Left renal pelvis (tissue), 4 donors: ENCODE measurements around the gene BORCS6. TPM values are rescaled to one million over a fixed set of nuclear protein-coding genes. Genes with fewer than 3 reads are reported as not detected.
"Not testable (repeated sequence)": the region's sequence is repeated elsewhere in the genome, so short reads cannot be mapped to it uniquely, and the experiment has no call there.

Source experiments
- DNase-seq, 4 donors: peaks; one replicate each; pipeline ENCODE4 v3.0.0-alpha.2; 2013; ENCODE audit warnings: low read depth in 4 of 4, low spot score in 3 of 4
- polyA plus RNA-seq, 4 donors: library from polyadenylated mRNA; unstranded; fragments of 120-200 nt; gene quantifications; one replicate each; pipeline ENCODE4 v1.2.1, GENCODE V29; 2013; ENCODE audit not compliant: insufficient read length in 4 of 4

BORCS6 gene
- polyA plus RNA-seq, 4 donors: 3.0 to 5.0 (median 3.6) TPM

GRCh38 chr17:8175795-8176196, 14.2 kb downstream of the BORCS6 start:
- no peak for DNase-seq

GRCh38 chr17:8173871-8174322, 16.1 kb downstream of the BORCS6 start:
- DNase-seq: no peak

- peak in 2 of 4 donors; percentile 90 to 93 for DNase-seq
These were observed 16.7 kb downstream of the BORCS6 start for GRCh38 chr17:8173056-8173870.

GRCh38 chr17:8170186-8170585, 19.8 kb downstream of the BORCS6 start:
- DNase-seq: not testable (repeated sequence)

DNA sequence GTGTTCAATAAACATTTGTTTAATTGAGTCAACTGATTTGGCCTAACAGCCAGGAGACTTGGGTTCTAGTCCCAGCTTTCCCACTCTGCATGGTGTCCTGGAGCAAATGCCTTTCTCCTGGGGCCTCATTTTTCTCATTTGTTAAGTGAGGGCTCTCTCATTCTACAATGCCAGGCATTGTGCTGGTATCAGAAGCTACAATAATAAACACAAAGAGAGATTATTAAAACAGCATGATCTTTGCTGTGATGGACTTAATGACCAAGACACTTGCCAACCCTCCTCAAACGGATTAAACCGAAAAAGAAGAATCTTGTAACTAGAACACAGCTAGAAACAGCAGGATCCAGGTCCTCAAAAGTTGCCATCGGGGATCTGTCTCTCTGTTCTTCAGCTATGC, 22.5 kb downstream of the BORCS6 start:
- DNase-seq: no peak

- DNase-seq: no peak
These were observed 23.2 kb downstream of the BORCS6 start for GRCh38 chr17:8166731-8167130.

DNA sequence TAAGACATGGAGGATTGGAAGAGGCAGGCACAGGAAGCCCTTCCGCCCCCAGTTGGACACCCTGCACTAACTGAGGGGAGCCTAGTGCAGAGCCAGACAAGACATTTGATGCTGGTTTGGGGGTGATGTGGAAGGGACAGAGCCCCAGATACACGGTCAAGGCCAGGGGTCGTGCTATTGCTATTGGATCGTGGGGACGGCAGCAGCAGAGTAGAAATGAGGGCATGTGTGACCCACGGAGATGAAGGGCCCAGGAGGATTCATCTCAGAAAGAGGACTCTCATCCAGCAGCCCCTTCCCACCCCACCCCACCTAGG, 25.2 kb downstream of the BORCS6 start:
- no peak for DNase-seq

- DNase-seq: no peak
These were observed 25.8 kb downstream of the BORCS6 start for GRCh38 chr17:8163978-8164814.

DNA sequence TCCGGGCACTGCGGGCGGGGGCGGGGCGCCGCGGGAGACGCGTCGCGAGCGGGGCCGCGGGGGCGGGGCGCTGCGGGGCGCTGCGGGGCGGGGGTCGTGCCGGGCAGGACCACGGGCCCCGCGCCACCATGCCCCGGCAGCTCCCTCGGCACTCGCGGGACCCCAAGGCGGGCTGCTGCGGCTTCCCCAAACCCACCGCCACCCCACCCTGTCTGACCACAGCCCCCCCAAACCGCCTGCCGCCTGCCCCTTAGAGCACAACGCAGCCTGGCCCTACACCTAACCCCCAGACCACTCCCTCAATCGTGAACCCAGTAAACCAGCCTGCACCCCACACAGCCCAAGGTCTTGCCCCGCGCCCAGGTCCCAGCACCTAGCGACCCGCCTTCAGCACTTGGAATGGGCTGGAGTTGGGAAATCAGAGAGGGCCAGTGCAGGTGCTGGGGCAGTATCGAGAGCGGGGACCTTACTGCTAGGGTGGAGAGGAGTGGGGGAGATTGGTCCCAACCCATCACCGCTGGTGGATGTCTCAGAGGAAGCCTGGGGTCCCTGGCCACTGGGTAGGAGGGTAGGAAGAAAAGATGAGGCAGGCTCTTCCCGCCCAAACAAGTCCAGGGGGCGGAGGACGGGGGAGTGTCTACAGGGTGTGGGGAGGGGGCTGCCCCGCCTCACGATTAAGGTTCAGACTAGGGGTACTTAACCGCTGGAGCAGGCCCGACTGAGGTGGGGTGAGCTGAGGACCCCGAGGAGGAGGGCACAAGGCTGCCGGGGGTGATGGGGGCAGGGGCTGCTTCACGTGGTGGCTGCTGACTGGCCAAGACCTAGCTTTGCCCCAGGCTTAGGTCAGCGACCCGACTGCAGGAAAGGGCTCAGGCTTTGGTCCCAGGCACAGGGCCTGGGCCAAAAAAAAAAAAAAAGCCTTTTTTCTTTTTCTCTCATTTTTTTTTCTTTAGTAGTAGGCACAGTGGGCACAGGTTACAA, 26.7 kb downstream of the BORCS6 start:
- no peak for DNase-seq

GRCh38 chr17:8162233-8162996, 27.6 kb downstream of the BORCS6 start, which contains the start of gene VAMP2:
Gene VAMP2 (minus strand): TSS chr17:8162948. CDS start chr17:8162879, 69 bp downstream.
- no peak for DNase-seq

DNA sequence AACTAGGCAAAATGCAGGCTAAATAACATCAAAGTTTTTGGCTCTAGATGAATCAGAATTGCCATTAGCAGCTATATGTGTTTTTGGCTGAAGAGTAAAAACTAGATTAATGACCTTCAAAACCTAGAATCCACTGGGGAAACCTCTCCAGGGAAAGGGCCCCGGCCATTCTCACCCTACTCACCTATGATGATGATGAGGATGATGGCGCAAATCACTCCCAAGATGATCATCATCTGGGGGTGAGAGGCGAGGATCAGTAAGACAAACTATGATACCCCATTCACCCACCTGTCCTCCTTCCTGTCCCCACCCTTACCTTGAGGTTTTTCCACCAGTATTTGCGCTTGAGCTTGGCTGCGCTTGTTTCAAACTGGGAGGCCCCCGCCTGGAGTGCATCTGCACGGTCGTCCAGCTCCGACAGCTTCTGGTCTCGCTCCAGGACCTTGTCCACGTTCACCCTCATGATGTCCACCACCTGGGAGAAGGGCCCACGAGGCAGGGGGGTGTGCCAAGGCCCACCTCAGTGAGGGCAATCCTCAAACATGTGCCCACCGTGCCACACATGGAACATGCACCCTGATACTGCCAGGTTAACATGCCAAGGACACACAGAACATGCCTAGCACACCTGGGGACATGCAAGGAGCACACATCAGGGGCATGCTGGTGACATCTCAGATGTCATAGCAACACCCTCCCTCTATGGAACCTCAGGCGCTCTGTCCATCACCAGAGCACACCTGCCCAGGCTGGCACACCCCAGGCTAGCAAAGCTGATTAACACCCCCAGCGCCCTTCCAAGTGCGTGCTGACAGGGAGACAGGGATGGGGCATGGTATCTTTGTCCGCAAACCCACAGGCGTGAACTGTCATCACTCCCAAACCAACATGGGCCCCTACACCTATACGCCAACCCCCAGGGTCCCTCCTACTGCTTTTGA, 28.4 kb downstream of the BORCS6 start:
- no peak for DNase-seq

DNA sequence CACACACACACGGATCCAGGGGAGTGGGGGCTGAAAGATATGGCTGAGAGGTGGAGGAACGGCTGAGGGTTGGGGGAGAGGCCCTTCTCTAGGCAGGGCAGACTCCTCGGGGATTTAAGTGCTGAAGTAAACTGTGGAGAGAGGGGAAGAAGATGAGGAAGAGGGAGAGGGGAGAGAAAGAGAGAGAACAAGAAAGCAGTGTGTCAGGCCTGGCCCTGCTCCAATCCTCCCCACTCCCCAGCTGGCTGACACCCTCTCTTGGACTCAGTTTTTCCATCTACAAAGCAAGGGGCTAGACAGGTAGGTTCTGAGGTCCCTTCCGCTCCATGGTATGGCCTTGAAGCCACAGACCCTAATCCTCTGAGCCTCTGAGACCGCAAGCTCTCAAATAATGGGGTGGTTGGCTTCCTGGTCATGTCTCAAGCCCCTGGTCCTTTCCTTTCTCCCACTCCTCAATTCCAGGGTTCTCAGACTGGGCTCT, 29.2 kb downstream of the BORCS6 start:
- no peak for DNase-seq

- DNase-seq: no peak
These were observed 29.8 kb downstream of the BORCS6 start for GRCh38 chr17:8160224-8160577.

- no peak for DNase-seq
These were observed 30.3 kb downstream of the BORCS6 start for GRCh38 chr17:8159459-8160223.

DNA sequence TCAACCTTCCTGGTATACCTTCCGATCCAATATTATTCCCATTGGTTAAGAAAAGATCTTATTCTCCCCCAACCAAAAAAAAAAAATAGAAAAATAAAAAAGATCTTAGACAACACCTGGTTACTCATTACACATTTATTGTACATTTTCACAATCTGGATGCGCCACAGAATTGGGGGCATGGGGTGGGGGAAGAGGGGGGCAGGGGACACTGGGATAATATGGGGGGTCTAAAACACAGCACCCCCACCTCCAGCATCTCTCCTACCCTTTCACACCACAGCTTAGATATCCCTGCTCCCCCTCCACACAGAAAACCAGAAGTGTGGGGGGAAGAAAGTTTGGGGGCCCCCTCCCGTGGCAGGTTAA, 31.0 kb downstream of the BORCS6 start:
- no peak for DNase-seq

GRCh38 chr17:8158267-8159031, 31.5 kb downstream of the BORCS6 start:
- DNase-seq: no peak
